HepG2 (cell line): ENCODE data around the gene UQCC2. TPM values are rescaled to one million over a fixed set of nuclear protein-coding genes. Genes with fewer than 3 reads are reported as not detected.
A peak's percentile ranks its signal among the peaks of the same experiment; 100 is the strongest.

Experiments
- ATAC-seq: fragments of 200-7000 bp; cut with Tn5 transposase; 3 replicates; pipeline ENCODE4 v1.9.1; 2020; ENCODE audit warnings: mild to moderate bottlenecking, moderate library complexity
- BruUV-seq: library from RNA; stranded (reverse); fragments of 400-500 nt; replicated peaks from 2 replicates; lab custom pipeline; 2021; lab: Mats Ljungman, UMichigan
- CTCF ChIA-PET: fragments of 300-600 bp; formaldehyde crosslinking; extraction: SDS; loops from one replicate; lab custom pipeline; 2021; ENCODE audit warnings: low total read pairs, inconsistent platforms, low intra/inter-chr PET ratio; lab: Yijun Ruan, JAX
- POLR2A ChIA-PET: fragments of 350-600 bp; sonication (Branson Sonifier 250); formaldehyde crosslinking; loops from one replicate; lab custom pipeline; 2020; ENCODE audit warnings: antibody characterized with exemption, inconsistent platforms; lab: Yijun Ruan, JAX
- DNase-seq: peaks from one replicate; pipeline ENCODE4 v3.0.0-alpha.2; 2015; ENCODE audit warnings: low spot score
- FAIRE-seq: peaks from 3 replicates; lab custom pipeline; 2011; peaks lifted over from hg19 to GRCh38; lab: Jason Lieb, UNC
- H2AFZ ChIP-seq: one replicate; pipeline ENCODE4 v1.6.1; 2011; ENCODE audit warnings: low read length, inconsistent platforms
- H3K27ac ChIP-seq: fragments of 300-600 bp; 3 replicates; pipeline ENCODE4 v1.8.0; 2011; ENCODE audit warnings: mixed run types, mild to moderate bottlenecking, mixed read lengths, low read length, inconsistent platforms; ENCODE audit not compliant: insufficient read depth; ENCODE audit errors: extremely low read length
- H3K27me3 ChIP-seq, 2 experiments: fragments of 200-600 bp in 1 of 2; 2 replicates in 1 of 2; 3 replicates in 1 of 2; pipeline versions ENCODE4 v1.6.0 to v1.8.0; 2011; ENCODE audit warnings: low read length in 2 of 2, mild to moderate bottlenecking in 2 of 2, moderate library complexity in 2 of 2, inconsistent platforms in 1 of 2; ENCODE audit not compliant: insufficient read depth in 2 of 2, control insufficient read depth in 1 of 2
- H3K36me3 ChIP-seq, 2 experiments: fragments of 200-600 bp in 1 of 2; replicated peaks in 1 of 2; 2 replicates in 1 of 2; 3 replicates in 1 of 2; pipeline versions ENCODE4 v1.5.1 to v1.8.0; 2011; ENCODE audit warnings: low read length in 2 of 2, inconsistent platforms in 1 of 2; ENCODE audit not compliant: insufficient read depth in 2 of 2, control insufficient read depth in 1 of 2
- H3K4me1 ChIP-seq: 2 replicates; pipeline ENCODE4 v1.5.1; 2012; ENCODE audit warnings: low read length, inconsistent platforms; ENCODE audit not compliant: insufficient read depth
- H3K4me2 ChIP-seq: 2 replicates; pipeline ENCODE4 v1.6.0; 2011; ENCODE audit warnings: low read depth, low read length, inconsistent platforms
- H3K4me3 ChIP-seq, 3 experiments: fragments of 200-600 bp in 1 of 3; sonication (generic), shearing (Covaris generic) in 1 of 3; replicated peaks in 1 of 3; 2 replicates each; pipeline ENCODE4 v1.5.1; 2011 to 2016; ENCODE audit warnings: low read length in 3 of 3, inconsistent platforms in 2 of 3, low read depth in 2 of 3, mild to moderate bottlenecking in 2 of 3, control low read depth in 1 of 3, mixed read lengths in 1 of 3; ENCODE audit not compliant: insufficient read depth in 1 of 3
- H3K79me2 ChIP-seq: one replicate; pipeline ENCODE4 v1.6.1; 2011; ENCODE audit warnings: low read length, inconsistent platforms; ENCODE audit not compliant: insufficient read depth
- H3K9ac ChIP-seq: 2 replicates; pipeline ENCODE4 v1.6.0; 2011; ENCODE audit warnings: mild to moderate bottlenecking, low read depth, low read length, inconsistent platforms; ENCODE audit not compliant: insufficient read depth
- H3K9me3 ChIP-seq: 2 replicates; pipeline ENCODE4 v1.5.1; 2012; ENCODE audit warnings: mild to moderate bottlenecking, low read length
- H4K20me1 ChIP-seq: 2 replicates; pipeline ENCODE4 v1.6.0; 2011; ENCODE audit warnings: inconsistent platforms, mild to moderate bottlenecking, low read length, moderate library complexity; ENCODE audit not compliant: insufficient read depth
- FOSL2 ChIP-seq: sonication (generic); formaldehyde crosslinking; IDR thresholded peaks from 2 replicates; pipeline ENCODE4 v1.4.0; 2020; ENCODE audit warnings: missing genetic modification reagents
- GTF3A ChIP-seq: sonication (generic); formaldehyde crosslinking; conservative IDR thresholded peaks from 2 replicates; pipeline ENCODE4 v1.4.0; 2020; ENCODE audit warnings: mild to moderate bottlenecking, missing genetic modification reagents
- RARA ChIP-seq: IDR thresholded peaks from 2 replicates; pipeline ENCODE4 v1.6.1; 2016; ENCODE audit warnings: missing genetic modification reagents, missing compliant biosample characterization
- RARG ChIP-seq: sonication (generic); formaldehyde crosslinking; IDR thresholded peaks from 2 replicates; pipeline ENCODE4 v1.4.0; 2020; ENCODE audit warnings: low read depth, mild to moderate bottlenecking, missing genetic modification reagents
- ZNF207 ChIP-seq: fragments of 450-650 bp; IDR thresholded peaks from 2 replicates; pipeline ENCODE4 v1.6.1; 2016; ENCODE audit warnings: antibody characterized with exemption, borderline replicate concordance
- ZNF768 ChIP-seq: sonication (generic); formaldehyde crosslinking; IDR thresholded peaks from 2 replicates; pipeline ENCODE4 v1.4.0; 2020; ENCODE audit warnings: missing genetic modification reagents
- ZNF776 ChIP-seq: sonication (generic); formaldehyde crosslinking; IDR thresholded peaks from 2 replicates; pipeline ENCODE4 v1.4.0; 2020; ENCODE audit warnings: mild to moderate bottlenecking, missing genetic modification reagents
- ZSCAN31 ChIP-seq: sonication (generic); formaldehyde crosslinking; IDR thresholded peaks from 2 replicates; pipeline ENCODE4 v1.5.0; 2020; ENCODE audit warnings: low read depth, mild to moderate bottlenecking, missing genetic modification reagents
- WGBS: methylation state at CpG from one replicate; pipeline ENCODE4 v1.1.6; 2017; ENCODE audit warnings: low lambda C conversion rate; 5-methylcytosine and 5-hydroxymethylcytosine counted together
- in situ Hi-C: cut with HindIII; loops from 2 replicates; pipeline ENCODE4 v1.10.0; 2017; ENCODE audit warnings: low pct_unique_long_range_greater_than_20kb; ENCODE audit not compliant: extremely low pct_ligation_motif_present
- intact Hi-C: fragments of 100-400 bp; cut with micrococcal nuclease; formaldehyde crosslinking; loops from one replicate; pipeline ENCODE4 v1.10.0; 2022; ENCODE audit not compliant: unreplicated experiment
- polyA plus RNA-seq, 8 experiments: library from polyadenylated mRNA; depleted of rRNA in 3 of 8; stranded (reverse) in 7 of 8; unstranded in 1 of 8; fragments of >200 nt; fragmentation: Illumina TruSeq in 4 of 8; extraction: Trizol in 4 of 8; gene quantifications; 2 replicates each; pipeline versions ENCODE4 v1.2.1 to v1.2.3, GENCODE V29; 2011 to 2016; ENCODE audit warnings: low read depth in 4 of 8, missing spikeins in 1 of 8, mixed read lengths in 1 of 8; ENCODE audit not compliant: insufficient read depth in 1 of 8
- total RNA-seq, 5 experiments: library from RNA; depleted of rRNA; stranded (reverse); fragments of >200 nt; fragmentation: Illumina TruSeq; extraction: Trizol; gene quantifications; 2 replicates each; pipeline ENCODE4 v1.2.3, GENCODE V29; 2016; ENCODE audit warnings: low read depth in 1 of 5
- TF ChIP-seq, protein P1 (sequence below): sonication (generic); formaldehyde crosslinking; IDR thresholded peaks from 2 replicates; pipeline ENCODE4 v1.5.1; 2020; ENCODE audit warnings: mild to moderate bottlenecking, missing genetic modification reagents, moderate library complexity
- TF ChIP-seq, protein P2 (sequence below): IDR thresholded peaks from 2 replicates; pipeline ENCODE4 v1.6.1; 2012; ENCODE audit warnings: inconsistent platforms

UQCC2 gene
- total and polyA plus RNA-seq, 2 of the 13 experiments (the other 11 are each of a cell fraction or from before 2014, with no cell fraction given), result 82.4 to 238 TPM

DNA sequence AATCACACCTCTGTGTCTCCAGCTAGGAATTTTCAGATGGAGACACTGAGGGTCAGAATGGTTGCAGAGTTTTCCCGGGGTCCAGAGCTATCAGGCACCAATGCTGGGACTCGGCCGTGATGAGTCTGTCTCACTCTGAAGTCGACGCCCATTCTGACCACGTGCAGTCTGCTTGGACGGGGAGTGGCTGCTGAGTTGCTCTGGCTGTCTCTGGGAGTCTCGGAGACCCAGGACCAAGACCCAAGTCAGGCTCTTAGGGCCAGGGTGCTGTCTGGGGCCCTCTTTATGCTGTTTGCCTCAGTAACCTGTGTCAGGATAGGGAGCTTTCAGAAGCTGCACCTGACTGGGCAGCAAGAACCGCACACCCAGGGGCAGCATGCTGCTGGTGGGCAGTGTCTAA, 30.6 kb upstream of the UQCC2 start:
- Histone ChIP-seq H3K9ac (no peak overlapping the region), H3K4me3 (no peak overlapping the region), H3K79me2 (no peaks in the 10 kb centered on the region), H3K4me2 (no peak overlapping the region), H4K20me1 (no peaks in the 10 kb centered on the region), H3K9me3 (no peaks in the 10 kb centered on the region), H3K4me1 (peaks cover 53% of the 10 kb centered on the region), H3K36me3 (no peaks in the 10 kb centered on the region), H2AFZ (no peak overlapping the region), H3K27me3 (peaks cover 0 to 20% of the 10 kb centered on the region in 2 experiments; a peak in 4 of 5 replicates), H3K27ac (no peak overlapping the region)
- ATAC-seq (no peak), FAIRE-seq (no peak), DNase-seq (no peak)
- in situ Hi-C loops, result no loop called here
- 54% methylated on average over 8 of the region's 9 CpGs for WGBS
- TF ChIP-seq RARG (no peak), ZNF768 (CRISPR knock-in tag) (0 out of 2 replicates have a peak, but pooled peaks have one; percentile 10), ZNF776 (CRISPR knock-in tag) (no peak), FOSL2 (CRISPR knock-in tag) (0 out of 2 replicates have a peak, but pooled peaks have one; percentile 7), GTF3A (CRISPR knock-in tag) (no peak), ZNF207 (no peak), ZSCAN31 (CRISPR knock-in tag) (no peak), RARA (no peak)
- TF ChIP-seq, protein P1, sequence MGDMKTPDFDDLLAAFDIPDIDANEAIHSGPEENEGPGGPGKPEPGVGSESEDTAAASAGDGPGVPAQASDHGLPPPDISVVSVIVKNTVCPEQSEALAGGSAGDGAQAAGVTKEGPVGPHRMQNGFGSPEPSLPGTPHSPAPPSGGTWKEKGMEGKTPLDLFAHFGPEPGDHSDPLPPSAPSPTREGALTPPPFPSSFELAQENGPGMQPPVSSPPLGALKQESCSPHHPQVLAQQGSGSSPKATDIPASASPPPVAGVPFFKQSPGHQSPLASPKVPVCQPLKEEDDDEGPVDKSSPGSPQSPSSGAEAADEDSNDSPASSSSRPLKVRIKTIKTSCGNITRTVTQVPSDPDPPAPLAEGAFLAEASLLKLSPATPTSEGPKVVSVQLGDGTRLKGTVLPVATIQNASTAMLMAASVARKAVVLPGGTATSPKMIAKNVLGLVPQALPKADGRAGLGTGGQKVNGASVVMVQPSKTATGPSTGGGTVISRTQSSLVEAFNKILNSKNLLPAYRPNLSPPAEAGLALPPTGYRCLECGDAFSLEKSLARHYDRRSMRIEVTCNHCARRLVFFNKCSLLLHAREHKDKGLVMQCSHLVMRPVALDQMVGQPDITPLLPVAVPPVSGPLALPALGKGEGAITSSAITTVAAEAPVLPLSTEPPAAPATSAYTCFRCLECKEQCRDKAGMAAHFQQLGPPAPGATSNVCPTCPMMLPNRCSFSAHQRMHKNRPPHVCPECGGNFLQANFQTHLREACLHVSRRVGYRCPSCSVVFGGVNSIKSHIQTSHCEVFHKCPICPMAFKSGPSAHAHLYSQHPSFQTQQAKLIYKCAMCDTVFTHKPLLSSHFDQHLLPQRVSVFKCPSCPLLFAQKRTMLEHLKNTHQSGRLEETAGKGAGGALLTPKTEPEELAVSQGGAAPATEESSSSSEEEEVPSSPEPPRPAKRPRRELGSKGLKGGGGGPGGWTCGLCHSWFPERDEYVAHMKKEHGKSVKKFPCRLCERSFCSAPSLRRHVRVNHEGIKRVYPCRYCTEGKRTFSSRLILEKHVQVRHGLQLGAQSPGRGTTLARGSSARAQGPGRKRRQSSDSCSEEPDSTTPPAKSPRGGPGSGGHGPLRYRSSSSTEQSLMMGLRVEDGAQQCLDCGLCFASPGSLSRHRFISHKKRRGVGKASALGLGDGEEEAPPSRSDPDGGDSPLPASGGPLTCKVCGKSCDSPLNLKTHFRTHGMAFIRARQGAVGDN (CRISPR knock-in tag), result 0 out of 2 replicates have a peak, but pooled peaks have one; percentile 15
- TF ChIP-seq, protein P2, sequence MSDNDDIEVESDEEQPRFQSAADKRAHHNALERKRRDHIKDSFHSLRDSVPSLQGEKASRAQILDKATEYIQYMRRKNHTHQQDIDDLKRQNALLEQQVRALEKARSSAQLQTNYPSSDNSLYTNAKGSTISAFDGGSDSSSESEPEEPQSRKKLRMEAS, result peak; percentile 33; the same call in 1 of the 2 replicates
- ChIA-PET POLR2A (interaction anchor here (4.6 kb wide), 1 partner anchor 31 kb away, joined by 34 read pairs; the partner anchor contains the start of gene UQCC2), CTCF (interaction anchor here (5.7 kb wide), 1 partner anchor 21 kb away, joined by 77 read pairs; no protein-coding TSS in a partner anchor)
- BruUV-seq, result no TSS peak
- intact Hi-C loops, result no loop called here
